Progenitor cell of endocrine pancreas (in vitro differentiated cells): ENCODE data around the gene RPAIN. TPM values are rescaled to one million over a fixed set of nuclear protein-coding genes. Genes with fewer than 3 reads are reported as not detected.

Experiments
- DNase-seq: peaks from one replicate; pipeline ENCODE4 v3.0.0; 2021; ENCODE audit warnings: low spot score; ENCODE audit not compliant: unreplicated experiment
- H3K27ac Mint-ChIP-seq: 2 replicates; pipeline ENCODE4 v1.8.0; 2021; ENCODE audit warnings: mild to moderate bottlenecking, moderate library complexity, mixed read lengths
- H3K27me3 Mint-ChIP-seq: 2 replicates; pipeline ENCODE4 v1.8.0; 2021; ENCODE audit warnings: mixed read lengths
- H3K36me3 Mint-ChIP-seq: 2 replicates; pipeline ENCODE4 v1.8.0; 2022; ENCODE audit warnings: mixed read lengths; ENCODE audit not compliant: insufficient read depth
- H3K4me1 Mint-ChIP-seq: 2 replicates; pipeline ENCODE4 v1.8.0; 2021; ENCODE audit warnings: low read depth, mixed read lengths
- H3K4me3 Mint-ChIP-seq: 2 replicates; pipeline ENCODE4 v1.8.0; 2021; ENCODE audit warnings: low read depth, mild to moderate bottlenecking, moderate library complexity, mixed read lengths
- H3K9me3 Mint-ChIP-seq: 2 replicates; pipeline ENCODE4 v1.8.0; 2021; ENCODE audit warnings: low read depth, mixed read lengths
- CTCF ChIP-seq: fragments of 200-600 bp; sonication (generic); IDR thresholded peaks from one replicate; pipeline ENCODE4 v1.5.0; 2021; ENCODE audit warnings: antibody characterized with exemption, mild to moderate bottlenecking; ENCODE audit not compliant: unreplicated experiment
- long read RNA-seq: library from polyadenylated mRNA; unstranded; transcript quantifications from one replicate; pipeline ENCODE4 v2.0.0, GENCODE V29; 2020
- total RNA-seq: library from RNA; stranded (reverse); gene quantifications from 2 replicates; pipeline ENCODE4 v1.2.1, GENCODE V29; 2021

The RPAIN gene
- 109 and 115 TPM in 2 replicates for total RNA-seq
- long read RNA-seq, transcript RPAIN-203 (7 exons, 1,535 nt), result major isoform, 14 of 73 reads
- long read RNA-seq, transcript RPAIN-211 (3 exons, 597 nt), result minor isoform, 6 of 73 reads
- long read RNA-seq, transcript RPAIN-205 (4 exons, 1,057 nt), result minor isoform, 5 of 73 reads
- long read RNA-seq, transcript RPAIN-217 (2 exons, 732 nt), result minor isoform, 7 of 73 reads
- long read RNA-seq, partial matches to known transcripts, result 9 of 73 reads
- long read RNA-seq, other reads (novel, unspliced or antisense), result 16 of 73 reads

GRCh38 chr17:5419959-5420653, at the start of gene RPAIN:
TSS of gene RPAIN (plus strand) at chr17:5420182. CDS start at chr17:5420211, 29 bp downstream.
- Mint-ChIP-seq H3K36me3 (peaks cover 13% of the 10 kb centered on the region), H3K4me3 (peak within 1 kb of the TSS; percentile 99)

DNA sequence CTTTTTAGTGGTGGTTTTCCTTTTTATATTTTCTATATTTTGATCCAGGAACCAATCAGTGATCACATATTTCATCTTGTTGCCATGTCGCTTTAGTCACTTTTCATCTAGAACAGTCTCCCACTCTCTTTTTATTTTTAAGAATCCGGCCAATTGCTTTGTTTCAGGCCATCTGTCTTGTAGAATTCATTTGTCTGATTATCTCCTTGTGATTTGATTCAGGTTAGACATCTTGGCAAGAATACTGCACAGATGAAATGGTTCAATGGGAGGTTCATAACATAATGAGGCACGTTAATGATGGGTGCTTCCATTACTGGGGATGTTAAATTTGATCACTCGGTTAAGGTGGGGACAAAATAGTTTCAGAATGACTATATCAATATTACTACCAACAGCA, 49.6 kb upstream of the RPAIN start:
- no peak for DNase-seq
- Mint-ChIP-seq H3K4me3 (no peak overlapping the region), H3K27me3 (no peaks in the 10 kb centered on the region), H3K4me1 (no peaks in the 10 kb centered on the region), H3K27ac (peak overlapping the region; percentile 34), H3K36me3 (peaks cover 26% of the 10 kb centered on the region), H3K9me3 (no peaks in the 10 kb centered on the region)
- no peak for TF ChIP-seq CTCF

More at GRCh38 chr17:5419959-5420653, at the start of gene RPAIN:
- Mint-ChIP-seq H3K27me3 (no peaks in the 10 kb centered on the region), H3K4me1 (peaks cover 23% of the 10 kb centered on the region), H3K27ac (peak within 1 kb of the TSS; percentile 99), H3K9me3 (no peaks in the 10 kb centered on the region)
- no peak for TF ChIP-seq CTCF
- DNase-seq, result peak; percentile 74

DNA sequence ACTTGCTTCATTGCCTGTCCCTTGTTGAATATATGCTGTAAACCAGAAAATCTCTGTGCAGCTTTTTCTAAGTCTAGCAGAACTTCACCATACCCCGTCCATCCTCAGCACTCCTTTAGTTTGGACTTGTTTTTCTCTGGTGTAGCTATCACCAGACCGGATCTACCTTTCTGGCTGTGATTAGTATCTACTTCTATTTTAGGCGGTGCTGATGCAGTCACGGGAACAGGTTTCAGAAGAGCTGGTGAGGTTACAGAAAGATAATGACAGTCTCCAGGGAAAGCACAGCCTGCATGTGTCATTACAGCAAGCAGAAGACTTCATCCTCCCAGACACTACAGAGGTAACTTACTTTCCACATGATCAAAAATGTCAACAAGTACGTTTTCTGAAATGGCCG, 46.9 kb upstream of the RPAIN start:
- no peak for DNase-seq
- Mint-ChIP-seq H3K9me3 (no peaks in the 10 kb centered on the region), H3K36me3 (peaks cover 28% of the 10 kb centered on the region), H3K27me3 (no peaks in the 10 kb centered on the region), H3K4me1 (no peaks in the 10 kb centered on the region), H3K27ac (no peak overlapping the region), H3K4me3 (no peak overlapping the region)
- no peak for TF ChIP-seq CTCF

DNA sequence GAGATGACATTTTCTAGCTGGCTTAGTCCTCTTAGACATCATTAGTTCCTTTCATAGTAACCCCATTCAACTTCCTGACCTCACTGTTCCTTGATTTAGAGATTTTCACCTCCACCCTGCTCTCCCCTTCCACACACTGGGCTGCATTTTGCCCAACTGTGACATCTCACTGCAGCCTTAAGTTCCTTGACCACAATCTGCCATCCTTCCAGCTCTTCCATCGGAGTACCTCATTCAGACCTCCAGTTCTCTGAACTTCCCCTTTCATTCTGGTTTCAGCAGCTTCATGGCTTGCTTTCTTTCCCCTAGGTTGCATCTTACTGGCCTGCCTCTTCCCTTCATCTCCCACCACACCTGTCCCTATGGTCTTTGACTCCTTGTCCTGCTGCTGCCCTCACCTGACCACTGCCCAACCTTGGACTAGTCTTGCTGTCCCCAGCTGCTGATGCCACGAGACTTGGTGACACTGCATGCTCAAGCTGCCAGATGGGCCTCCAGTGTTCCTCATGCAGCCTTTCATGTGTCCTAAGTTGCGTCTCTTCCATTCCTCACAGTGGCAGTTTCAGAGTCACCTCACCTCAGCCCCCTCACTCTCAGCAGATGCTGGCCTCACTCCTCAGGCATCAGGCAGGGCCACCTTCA, 41.3 kb upstream of the RPAIN start:
- Mint-ChIP-seq H3K36me3 (peaks cover 38% of the 10 kb centered on the region), H3K27me3 (no peaks in the 10 kb centered on the region), H3K4me3 (no peak overlapping the region), H3K27ac (peak overlapping the region; percentile 25), H3K4me1 (no peaks in the 10 kb centered on the region), H3K9me3 (no peaks in the 10 kb centered on the region)
- TF ChIP-seq CTCF, result no peak
- no peak for DNase-seq

DNA sequence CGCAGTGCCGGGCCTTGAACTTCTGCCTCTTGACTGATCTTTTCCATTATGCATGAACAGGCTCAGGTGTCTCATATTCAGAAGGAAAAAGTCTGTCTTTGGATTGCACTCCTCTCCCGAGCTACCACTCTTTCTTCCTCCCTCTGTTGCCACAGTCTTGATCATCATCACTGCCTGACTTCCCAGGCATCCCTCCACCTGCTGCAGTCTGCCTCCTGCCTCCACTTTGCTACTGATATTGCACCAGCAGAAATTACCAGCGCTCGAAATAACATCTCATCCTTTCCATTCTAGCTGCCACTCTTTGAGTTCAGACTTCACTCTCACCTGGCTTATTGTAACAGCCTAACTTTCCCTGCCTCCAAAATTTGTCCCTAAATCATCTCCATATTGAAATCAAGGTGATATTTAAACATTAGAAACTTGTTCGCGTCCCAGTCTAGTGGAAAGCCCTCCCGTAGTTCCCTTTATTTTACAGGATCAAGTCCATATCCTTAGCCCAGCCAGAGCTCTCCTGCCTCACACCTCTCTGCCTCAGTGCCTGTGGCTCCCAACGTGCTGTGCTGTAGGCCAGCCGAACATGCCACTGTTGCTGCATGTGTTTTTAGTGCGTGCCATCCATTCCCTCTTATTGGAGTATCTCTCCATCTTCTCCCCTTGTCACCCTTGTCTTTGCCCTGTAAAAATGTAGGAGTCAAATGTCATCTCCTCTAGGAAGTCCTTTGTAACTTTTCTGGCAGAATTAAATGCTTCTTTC, 40.5 kb upstream of the RPAIN start:
- no peaks in the 10 kb centered on the region for H3K4me1 Mint-ChIP-seq
- no peak overlapping the region for H3K4me3 Mint-ChIP-seq
- peak overlapping the region; percentile 35 for H3K27ac Mint-ChIP-seq
- H3K9me3 Mint-ChIP-seq, result no peaks in the 10 kb centered on the region
- no peak for DNase-seq
- H3K27me3 Mint-ChIP-seq, result no peaks in the 10 kb centered on the region
- peaks cover 38% of the 10 kb centered on the region for H3K36me3 Mint-ChIP-seq
- no peak for TF ChIP-seq CTCF
